ENCODE measurements around the gene LCORL.
"Not testable (repeated sequence)": the region's sequence is repeated elsewhere in the genome, so short reads cannot be mapped to it uniquely, and the experiment has no call there.

The LCORL gene

DNA sequence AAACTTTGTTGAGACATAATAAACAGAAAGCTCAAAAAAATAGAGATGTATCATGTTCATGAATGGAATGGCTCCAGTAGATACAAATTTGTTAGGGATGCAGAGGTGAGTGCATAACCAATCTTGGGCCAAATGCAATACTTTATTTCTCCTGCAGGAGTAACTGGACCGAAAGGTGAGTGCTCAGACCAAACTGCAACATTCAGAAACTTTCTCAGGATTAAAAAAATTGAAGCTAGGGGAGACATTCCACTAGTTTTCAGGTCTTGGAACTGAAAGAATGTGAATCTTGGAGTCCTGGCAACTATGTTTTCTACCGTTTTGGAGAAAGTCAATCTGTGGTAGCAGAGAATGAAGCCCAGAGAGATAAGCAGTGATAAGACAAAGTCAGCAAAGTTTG, 21.2 kb upstream of the LCORL start:
- Histone ChIP-seq H3K27me3 (ENCODE audit: control insufficient read depth in 2 of 2, insufficient read depth in 2 of 2, low read length in 2 of 2) (no peaks in the 10 kb centered on the region), H3K4me1 (ENCODE audit: control insufficient read depth in 2 of 2, insufficient read depth in 2 of 2, low read length in 2 of 2) (no peaks in the 10 kb centered on the region), H3K9ac (ENCODE audit: low read depth in 1 of 2, low read length in 2 of 2) (no peak overlapping the region), H3K4me3 (ENCODE audit: low read length in 2 of 2) (no peak overlapping the region), H3K27ac (ENCODE audit: low read depth in 2 of 2, low read length in 2 of 2) (no peak overlapping the region), H3K36me3 (ENCODE audit: control insufficient read depth in 2 of 2, insufficient read depth in 2 of 2, low read length in 2 of 2) (no peaks in the 10 kb centered on the region), H3K9me3 (ENCODE audit: control insufficient read depth in 2 of 2, low read length in 2 of 2) (no peaks in the 10 kb centered on the region)

- H3K9me3 ChIP-seq (ENCODE audit: control insufficient read depth in 2 of 2, low read length in 2 of 2), result no peaks in the 10 kb centered on the region
- no peak overlapping the region for H3K27ac ChIP-seq (ENCODE audit: low read depth in 2 of 2, low read length in 2 of 2)
- H3K27me3 ChIP-seq (ENCODE audit: control insufficient read depth in 2 of 2, insufficient read depth in 2 of 2, low read length in 2 of 2), result no peaks in the 10 kb centered on the region
- H3K4me1 ChIP-seq (ENCODE audit: control insufficient read depth in 2 of 2, insufficient read depth in 2 of 2, low read length in 2 of 2), result no peaks in the 10 kb centered on the region
- H3K36me3 ChIP-seq (ENCODE audit: control insufficient read depth in 2 of 2, insufficient read depth in 2 of 2, low read length in 2 of 2), result no peaks in the 10 kb centered on the region
- no peak overlapping the region for H3K4me3 ChIP-seq (ENCODE audit: low read length in 2 of 2)
- no peak overlapping the region for H3K9ac ChIP-seq (ENCODE audit: low read depth in 1 of 2, low read length in 2 of 2)
Observed at GRCh38 chr4:18042012-18042411, 20.5 kb upstream of the LCORL start.

DNA sequence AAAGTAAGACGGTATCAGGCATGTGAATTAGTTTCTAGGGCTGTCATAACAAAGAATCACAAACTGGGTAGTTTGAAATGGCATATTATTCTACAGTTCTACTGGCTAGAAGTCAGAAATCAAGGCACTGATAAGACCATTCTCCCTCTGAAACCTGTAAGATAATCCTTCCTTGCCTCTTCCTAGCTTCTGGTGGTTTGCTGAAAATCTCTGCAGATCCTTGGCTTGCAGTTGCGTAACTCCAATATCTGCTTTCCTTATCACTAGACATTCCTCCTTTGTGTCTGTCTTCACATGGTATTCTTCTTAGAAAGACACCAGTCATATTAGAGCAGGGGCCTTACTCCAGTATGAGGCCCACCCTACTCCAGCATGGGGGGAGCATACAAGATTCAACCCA, 19.6 kb upstream of the LCORL start:
- H3K9ac ChIP-seq (ENCODE audit: low read depth in 1 of 2, low read length in 2 of 2), result no peak overlapping the region
- no peak overlapping the region for H3K4me3 ChIP-seq (ENCODE audit: low read length in 2 of 2)
- no peaks in the 10 kb centered on the region for H3K27me3 ChIP-seq (ENCODE audit: control insufficient read depth in 2 of 2, insufficient read depth in 2 of 2, low read length in 2 of 2)
- no peaks in the 10 kb centered on the region for H3K36me3 ChIP-seq (ENCODE audit: control insufficient read depth in 2 of 2, insufficient read depth in 2 of 2, low read length in 2 of 2)
- no peaks in the 10 kb centered on the region for H3K9me3 ChIP-seq (ENCODE audit: control insufficient read depth in 2 of 2, low read length in 2 of 2)
- no peaks in the 10 kb centered on the region for H3K4me1 ChIP-seq (ENCODE audit: control insufficient read depth in 2 of 2, insufficient read depth in 2 of 2, low read length in 2 of 2)
- H3K27ac ChIP-seq (ENCODE audit: low read depth in 2 of 2, low read length in 2 of 2), result no peak overlapping the region

DNA sequence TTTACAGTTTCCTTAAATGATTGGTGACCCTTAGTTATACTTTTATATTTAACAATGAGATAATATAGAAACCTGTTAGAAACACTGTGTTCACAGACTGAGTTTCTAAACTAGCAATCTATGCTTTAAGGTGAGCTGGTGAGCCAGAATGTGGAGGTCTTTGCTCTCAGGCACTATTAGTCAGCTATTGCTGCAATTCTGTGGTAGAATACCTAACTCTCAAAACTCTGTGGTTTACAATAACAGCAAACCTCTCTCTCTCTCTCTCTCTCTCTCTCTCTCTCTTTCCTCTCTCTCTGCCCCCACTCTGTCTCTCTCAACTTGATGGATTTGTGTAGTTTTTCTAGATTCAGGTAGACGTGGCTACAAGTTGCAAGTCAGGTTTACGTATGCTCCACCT, 17.6 kb upstream of the LCORL start:
- H3K9ac ChIP-seq (ENCODE audit: low read depth in 1 of 2, low read length in 2 of 2), result no peak overlapping the region
- H3K27ac ChIP-seq (ENCODE audit: low read depth in 2 of 2, low read length in 2 of 2), result no peak overlapping the region
- H3K4me1 ChIP-seq (ENCODE audit: control insufficient read depth in 2 of 2, insufficient read depth in 2 of 2, low read length in 2 of 2), result no peaks in the 10 kb centered on the region
- H3K4me3 ChIP-seq (ENCODE audit: low read length in 2 of 2), result no peak overlapping the region
- H3K36me3 ChIP-seq (ENCODE audit: control insufficient read depth in 2 of 2, insufficient read depth in 2 of 2, low read length in 2 of 2), result no peaks in the 10 kb centered on the region
- no peaks in the 10 kb centered on the region for H3K9me3 ChIP-seq (ENCODE audit: control insufficient read depth in 2 of 2, low read length in 2 of 2)
- H3K27me3 ChIP-seq (ENCODE audit: control insufficient read depth in 2 of 2, insufficient read depth in 2 of 2, low read length in 2 of 2), result no peaks in the 10 kb centered on the region

DNA sequence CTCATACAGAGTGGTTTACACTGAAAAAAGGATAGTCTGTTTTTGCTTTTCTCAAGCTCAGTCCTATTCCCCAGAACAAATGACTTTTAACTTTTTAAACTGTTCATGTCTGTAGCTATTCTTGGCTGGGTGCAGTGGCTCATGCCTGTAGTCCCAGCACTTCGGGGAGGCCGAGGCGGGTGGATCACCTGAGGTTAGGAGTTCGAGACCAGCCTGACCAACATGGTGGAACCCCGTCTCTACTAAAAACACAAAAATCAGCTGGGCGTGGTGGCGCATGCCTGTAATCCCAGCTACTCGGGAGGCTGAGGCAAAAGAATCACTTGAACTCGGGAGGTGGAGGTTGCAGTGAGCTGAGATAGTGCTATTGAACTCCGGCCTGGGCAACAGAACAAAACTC, 14.8 kb upstream of the LCORL start:
- H3K27me3 ChIP-seq (ENCODE audit: control insufficient read depth in 2 of 2, insufficient read depth in 2 of 2, low read length in 2 of 2); H3K9me3 ChIP-seq (ENCODE audit: control insufficient read depth in 2 of 2, low read length in 2 of 2): not testable (repeated sequence)

DNA sequence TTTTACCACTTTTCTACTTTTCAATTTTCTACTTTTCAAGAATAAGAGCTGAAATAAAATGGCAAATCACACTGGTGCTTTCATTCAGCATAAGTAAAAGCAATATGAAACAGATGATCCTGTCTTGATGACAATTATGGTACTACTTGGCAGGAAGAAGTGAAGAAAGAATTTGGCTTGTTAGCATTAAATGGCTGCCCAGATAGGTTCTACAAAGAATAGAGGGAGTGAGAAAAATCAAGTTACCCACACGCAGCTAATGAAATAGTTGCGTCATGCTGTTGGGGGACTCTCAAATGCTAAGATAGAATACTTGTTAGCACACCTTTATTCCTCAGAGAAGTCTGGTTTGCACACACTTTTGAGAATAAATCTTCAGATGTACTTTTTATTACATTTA, 12.5 kb upstream of the LCORL start:
- H3K4me3 ChIP-seq (ENCODE audit: low read length in 2 of 2), result no peak overlapping the region
- no peaks in the 10 kb centered on the region for H3K9me3 ChIP-seq (ENCODE audit: control insufficient read depth in 2 of 2, low read length in 2 of 2)
- no peaks in the 10 kb centered on the region for H3K27me3 ChIP-seq (ENCODE audit: control insufficient read depth in 2 of 2, insufficient read depth in 2 of 2, low read length in 2 of 2)
- H3K36me3 ChIP-seq (ENCODE audit: control insufficient read depth in 2 of 2, insufficient read depth in 2 of 2, low read length in 2 of 2), result no peaks in the 10 kb centered on the region
- H3K27ac ChIP-seq (ENCODE audit: low read depth in 2 of 2, low read length in 2 of 2), result no peak overlapping the region
- H3K9ac ChIP-seq (ENCODE audit: low read depth in 1 of 2, low read length in 2 of 2), result no peak overlapping the region
- H3K4me1 ChIP-seq (ENCODE audit: control insufficient read depth in 2 of 2, insufficient read depth in 2 of 2, low read length in 2 of 2), result no peaks in the 10 kb centered on the region

More for the DNA sequence above, 14.8 kb upstream of the LCORL start:
- H3K36me3 ChIP-seq (ENCODE audit: control insufficient read depth in 2 of 2, insufficient read depth in 2 of 2, low read length in 2 of 2); H3K9ac ChIP-seq (ENCODE audit: low read depth in 1 of 2, low read length in 2 of 2); H3K27ac ChIP-seq (ENCODE audit: low read depth in 2 of 2, low read length in 2 of 2); H3K4me3 ChIP-seq (ENCODE audit: low read length in 2 of 2); H3K4me1 ChIP-seq (ENCODE audit: control insufficient read depth in 2 of 2, insufficient read depth in 2 of 2, low read length in 2 of 2): not testable (repeated sequence)

DNA sequence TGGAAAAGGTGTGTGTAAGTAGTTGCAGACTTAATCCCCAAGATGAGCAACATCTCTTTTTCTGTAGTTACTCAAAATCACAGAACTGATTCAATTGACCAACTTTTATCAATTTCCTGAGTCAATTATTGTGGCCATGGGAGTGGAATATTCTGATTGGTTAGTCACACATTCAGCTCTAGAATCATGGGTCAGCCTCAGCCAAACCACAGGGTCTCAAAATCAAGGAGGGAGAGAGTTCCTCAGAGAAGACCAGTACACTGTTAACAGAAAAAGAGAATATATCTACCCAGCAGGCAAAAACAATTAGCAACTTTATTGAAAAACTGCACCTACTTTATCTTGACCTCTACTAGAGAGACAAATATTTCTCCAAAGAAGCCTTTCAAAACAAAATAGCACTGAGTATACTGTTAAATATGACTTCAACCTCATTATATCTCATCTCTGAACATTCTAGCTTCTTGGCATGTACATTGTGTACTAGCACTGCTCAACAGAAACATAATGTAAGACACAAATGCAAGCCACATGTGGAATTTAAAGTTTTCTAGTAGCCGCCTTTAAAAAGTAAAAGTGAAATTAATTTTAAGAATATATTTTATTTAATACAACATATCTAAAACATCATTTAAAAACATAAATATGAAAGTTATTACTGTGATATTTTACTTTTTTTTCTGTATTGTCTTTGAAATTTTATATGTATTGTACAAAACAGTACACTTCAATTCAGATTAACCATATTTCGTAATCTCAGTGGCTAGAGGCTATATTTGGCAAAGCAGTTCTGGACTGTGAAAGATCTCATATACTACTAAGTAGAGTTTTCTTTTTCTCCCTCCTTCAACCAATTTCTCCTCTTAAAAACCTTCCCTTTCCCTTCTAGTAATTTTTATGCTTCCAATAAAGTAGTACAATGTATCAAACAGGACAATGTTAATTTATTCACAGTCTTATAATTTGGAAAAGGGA, 11.8 kb upstream of the LCORL start:
- Histone ChIP-seq H3K27me3 (ENCODE audit: control insufficient read depth in 2 of 2, insufficient read depth in 2 of 2, low read length in 2 of 2) (no peaks in the 10 kb centered on the region), H3K9me3 (ENCODE audit: control insufficient read depth in 2 of 2, low read length in 2 of 2) (no peaks in the 10 kb centered on the region), H3K36me3 (ENCODE audit: control insufficient read depth in 2 of 2, insufficient read depth in 2 of 2, low read length in 2 of 2) (no peaks in the 10 kb centered on the region), H3K27ac (ENCODE audit: low read depth in 2 of 2, low read length in 2 of 2) (no peak overlapping the region), H3K4me3 (ENCODE audit: low read length in 2 of 2) (no peak overlapping the region), H3K9ac (ENCODE audit: low read depth in 1 of 2, low read length in 2 of 2) (no peak overlapping the region), H3K4me1 (ENCODE audit: control insufficient read depth in 2 of 2, insufficient read depth in 2 of 2, low read length in 2 of 2) (no peaks in the 10 kb centered on the region)

GRCh38 chr4:18025288-18025687, 3.7 kb upstream of the LCORL start:
- Histone ChIP-seq H3K9me3 (ENCODE audit: control insufficient read depth in 2 of 2, low read length in 2 of 2) (no peaks in the 10 kb centered on the region), H3K36me3 (ENCODE audit: control insufficient read depth in 2 of 2, insufficient read depth in 2 of 2, low read length in 2 of 2) (no peaks in the 10 kb centered on the region), H3K4me1 (ENCODE audit: control insufficient read depth in 2 of 2, insufficient read depth in 2 of 2, low read length in 2 of 2) (peaks cover 3 to 7% of the 10 kb centered on the region in 2 donors), H3K27me3 (ENCODE audit: control insufficient read depth in 2 of 2, insufficient read depth in 2 of 2, low read length in 2 of 2) (no peaks in the 10 kb centered on the region), H3K27ac (ENCODE audit: low read depth in 2 of 2, low read length in 2 of 2) (no peak overlapping the region), H3K9ac (ENCODE audit: low read depth in 1 of 2, low read length in 2 of 2) (no peak overlapping the region), H3K4me3 (ENCODE audit: low read length in 2 of 2) (no peak overlapping the region)

DNA sequence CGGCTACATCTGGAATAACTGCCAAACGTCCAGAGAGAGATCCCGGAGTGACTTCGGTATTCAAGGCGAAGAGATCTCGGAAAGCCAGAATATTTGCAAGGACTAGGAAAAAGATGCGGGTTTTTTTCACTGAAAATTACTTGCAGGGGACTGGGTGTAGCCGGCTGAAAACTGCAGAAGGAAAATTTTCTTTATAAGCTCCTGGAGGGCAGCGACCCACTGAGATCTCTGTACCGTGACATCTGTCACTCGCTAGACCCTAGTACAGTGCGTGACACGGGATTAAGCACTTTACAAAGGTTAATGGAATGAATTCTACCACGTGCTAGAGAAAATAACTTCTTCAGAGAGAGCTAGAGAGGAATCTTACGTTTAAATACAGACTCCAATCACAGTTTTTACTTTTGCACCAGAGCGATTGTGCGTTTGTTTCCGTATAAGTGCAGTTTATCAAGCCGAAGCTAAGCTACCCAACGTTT, 1.1 kb upstream of the LCORL start:
- H3K4me1 ChIP-seq (ENCODE audit: control insufficient read depth in 2 of 2, insufficient read depth in 2 of 2, low read length in 2 of 2), result peaks cover 7 to 12% of the 10 kb centered on the region in 2 donors
- peak overlapping the region; percentile 84 to 89 for H3K4me3 ChIP-seq (ENCODE audit: low read length in 2 of 2)
- peak overlapping the region; percentile 77 to 80 for H3K9ac ChIP-seq (ENCODE audit: low read depth in 1 of 2, low read length in 2 of 2)
- no peaks in the 10 kb centered on the region for H3K27me3 ChIP-seq (ENCODE audit: control insufficient read depth in 2 of 2, insufficient read depth in 2 of 2, low read length in 2 of 2)
- no peaks in the 10 kb centered on the region for H3K9me3 ChIP-seq (ENCODE audit: control insufficient read depth in 2 of 2, low read length in 2 of 2)
- H3K27ac ChIP-seq (ENCODE audit: low read depth in 2 of 2, low read length in 2 of 2), result peak overlapping the region; percentile 92 to 94
- no peaks in the 10 kb centered on the region for H3K36me3 ChIP-seq (ENCODE audit: control insufficient read depth in 2 of 2, insufficient read depth in 2 of 2, low read length in 2 of 2)

GRCh38 chr4:18021470-18021719, 160 bp downstream of the LCORL start:
- no peaks in the 10 kb centered on the region for H3K27me3 ChIP-seq (ENCODE audit: control insufficient read depth in 2 of 2, insufficient read depth in 2 of 2, low read length in 2 of 2)
- peak overlapping the region; percentile 84 to 89 for H3K4me3 ChIP-seq (ENCODE audit: low read length in 2 of 2)
- H3K27ac ChIP-seq (ENCODE audit: low read depth in 2 of 2, low read length in 2 of 2), result peak overlapping the region; percentile 92 to 94
- H3K9ac ChIP-seq (ENCODE audit: low read depth in 1 of 2, low read length in 2 of 2), result peak overlapping the region; percentile 34 to 80
- H3K4me1 ChIP-seq (ENCODE audit: control insufficient read depth in 2 of 2, insufficient read depth in 2 of 2, low read length in 2 of 2), result peaks cover 7 to 12% of the 10 kb centered on the region in 2 donors
- H3K9me3 ChIP-seq (ENCODE audit: control insufficient read depth in 2 of 2, low read length in 2 of 2), result no peaks in the 10 kb centered on the region
- no peaks in the 10 kb centered on the region for H3K36me3 ChIP-seq (ENCODE audit: control insufficient read depth in 2 of 2, insufficient read depth in 2 of 2, low read length in 2 of 2)
